Panc1 (cell line): ENCODE data around the gene CD207. TPM values are rescaled to one million over a fixed set of nuclear protein-coding genes. Genes with fewer than 3 reads are reported as not detected.

Source experiments
- ATAC-seq: fragments of 200-7000 bp; cut with Tn5 transposase; 2 replicates; pipeline ENCODE4 v1.9.1; 2020; ENCODE audit warnings: mild to moderate bottlenecking, moderate library complexity
- BruUV-seq: library from RNA; stranded (reverse); fragments of 400-500 nt; replicated peaks from 2 replicates; lab custom pipeline; 2021; lab: Mats Ljungman, UMichigan
- CTCF ChIA-PET: fragments of 300-600 bp; sonication (Branson Sonifier 250); formaldehyde crosslinking; loops from one replicate; lab custom pipeline; 2022; ENCODE audit warnings: antibody characterized with exemption; lab: Charles Lee
- POLR2A ChIA-PET: fragments of 300-600 bp; sonication (Branson Sonifier 250); formaldehyde crosslinking; loops from one replicate; lab custom pipeline; 2022; ENCODE audit warnings: antibody characterized with exemption; lab: Charles Lee
- DNase-seq: peaks from one replicate; pipeline ENCODE4 v3.0.0-alpha.2; 2010; ENCODE audit warnings: low read depth, low spot score
- H3K27ac ChIP-seq: 2 replicates; pipeline ENCODE4 v1.5.1; 2011; ENCODE audit warnings: mild to moderate bottlenecking, low read length, inconsistent platforms
- H3K27me3 ChIP-seq: fragments of 200-500 bp; sonication (Bioruptor generic); 2 replicates; pipeline ENCODE4 v1.6.0; 2014; ENCODE audit warnings: low read length, inconsistent platforms; ENCODE audit not compliant: control insufficient read depth, insufficient read depth
- H3K36me3 ChIP-seq: fragments of 200-500 bp; sonication (Bioruptor generic); 2 replicates; pipeline ENCODE4 v1.5.1; 2014; ENCODE audit warnings: inconsistent platforms, mild to moderate bottlenecking, low read length, moderate library complexity; ENCODE audit not compliant: control insufficient read depth, insufficient read depth
- H3K4me1 ChIP-seq: 2 replicates; pipeline ENCODE4 v1.5.1; 2011; ENCODE audit warnings: inconsistent platforms, mild to moderate bottlenecking, low read length, moderate library complexity; ENCODE audit not compliant: control insufficient read depth, insufficient read depth
- H3K4me3 ChIP-seq, 2 experiments: 2 replicates each; pipeline ENCODE4 v1.5.1; 2011 to 2012; ENCODE audit warnings: low read depth in 2 of 2, low read length in 2 of 2, mild to moderate bottlenecking in 2 of 2, inconsistent platforms in 1 of 2, moderate library complexity in 1 of 2
- H3K9me3 ChIP-seq: fragments of 200-500 bp; sonication (Bioruptor generic); 2 replicates; pipeline ENCODE4 v1.5.1; 2014; ENCODE audit warnings: low read depth, mild to moderate bottlenecking, inconsistent platforms, low read length, moderate library complexity; ENCODE audit not compliant: control insufficient read depth, insufficient read depth
- POLR2AphosphoS5 ChIP-seq: IDR thresholded peaks from 2 replicates; pipeline ENCODE4 v1.6.1; 2012; ENCODE audit warnings: mild to moderate bottlenecking, low read depth, low read length, moderate library complexity
- SIN3A ChIP-seq: IDR thresholded peaks from 2 replicates; pipeline ENCODE4 v1.6.1; 2012; ENCODE audit warnings: low read depth, mild to moderate bottlenecking, low read length, moderate library complexity, borderline replicate concordance; ENCODE audit not compliant: insufficient read depth
- TCF7L2 ChIP-seq: IDR thresholded peaks from 2 replicates; pipeline ENCODE4 v1.6.1; 2011; ENCODE audit warnings: mild to moderate bottlenecking, low read depth, low read length, inconsistent platforms
- in situ Hi-C: cut with HindIII; loops from 2 replicates; pipeline ENCODE4 v1.10.0; 2016; ENCODE audit warnings: low sequenced_read_pairs, low pct_unique_long_range_greater_than_20kb
- intact Hi-C: fragments of 100-400 bp; cut with micrococcal nuclease; formaldehyde crosslinking; loops from one replicate; pipeline ENCODE4 v1.10.0; 2022; ENCODE audit not compliant: unreplicated experiment
- total RNA-seq: library from RNA; stranded (reverse); gene quantifications from one replicate; pipeline ENCODE4 v1.2.1, GENCODE V29; 2021; ENCODE audit not compliant: unreplicated experiment
- TF ChIP-seq, protein P1 (sequence below), 2 experiments: IDR thresholded peaks; 2 replicates each; pipeline ENCODE4 v1.6.1; 2011 to 2012; ENCODE audit warnings: low read depth in 2 of 2, control low read depth in 1 of 2, low read length in 1 of 2, mild to moderate bottlenecking in 1 of 2, moderate library complexity in 1 of 2; ENCODE audit not compliant: insufficient read depth in 1 of 2
- TF ChIP-seq, protein P2 (sequence below): fragments of 450-650 bp; IDR thresholded peaks from 2 replicates; pipeline ENCODE4 v1.5.1; 2017; ENCODE audit warnings: mild to moderate bottlenecking

The CD207 gene
- total RNA-seq, 1 experiment from 2014 or later = not detected

DNA sequence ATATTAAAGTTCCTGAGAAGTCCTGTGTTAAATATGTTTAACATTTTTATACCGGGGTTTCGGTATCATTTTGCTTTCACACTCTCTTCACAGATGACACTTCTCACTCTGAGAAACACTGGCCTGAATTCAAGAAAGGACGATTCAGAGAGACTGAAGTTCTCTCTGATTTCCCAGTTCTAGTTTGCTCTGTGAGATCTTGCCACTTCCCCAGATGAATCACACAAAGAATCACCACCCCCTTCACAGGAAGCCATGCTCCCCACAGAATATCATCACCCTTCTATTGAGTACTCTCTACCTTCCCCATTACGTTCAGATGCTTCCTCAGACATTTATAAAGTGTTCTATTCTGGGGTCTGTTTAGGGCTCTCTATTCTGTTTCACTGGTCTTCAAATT, 16.1 kb upstream of the CD207 start:
- H3K27ac ChIP-seq = no peak overlapping the region
- in situ Hi-C loops = no loop called here
- ATAC-seq (no peak), DNase-seq (no peak)
- H3K4me1 ChIP-seq = no peaks in the 10 kb centered on the region
- ChIA-PET CTCF (no interaction called here), POLR2A (no interaction called here)
- H3K36me3 ChIP-seq = no peaks in the 10 kb centered on the region
- TF ChIP-seq TCF7L2 = no peak
- TF ChIP-seq, protein P1, sequence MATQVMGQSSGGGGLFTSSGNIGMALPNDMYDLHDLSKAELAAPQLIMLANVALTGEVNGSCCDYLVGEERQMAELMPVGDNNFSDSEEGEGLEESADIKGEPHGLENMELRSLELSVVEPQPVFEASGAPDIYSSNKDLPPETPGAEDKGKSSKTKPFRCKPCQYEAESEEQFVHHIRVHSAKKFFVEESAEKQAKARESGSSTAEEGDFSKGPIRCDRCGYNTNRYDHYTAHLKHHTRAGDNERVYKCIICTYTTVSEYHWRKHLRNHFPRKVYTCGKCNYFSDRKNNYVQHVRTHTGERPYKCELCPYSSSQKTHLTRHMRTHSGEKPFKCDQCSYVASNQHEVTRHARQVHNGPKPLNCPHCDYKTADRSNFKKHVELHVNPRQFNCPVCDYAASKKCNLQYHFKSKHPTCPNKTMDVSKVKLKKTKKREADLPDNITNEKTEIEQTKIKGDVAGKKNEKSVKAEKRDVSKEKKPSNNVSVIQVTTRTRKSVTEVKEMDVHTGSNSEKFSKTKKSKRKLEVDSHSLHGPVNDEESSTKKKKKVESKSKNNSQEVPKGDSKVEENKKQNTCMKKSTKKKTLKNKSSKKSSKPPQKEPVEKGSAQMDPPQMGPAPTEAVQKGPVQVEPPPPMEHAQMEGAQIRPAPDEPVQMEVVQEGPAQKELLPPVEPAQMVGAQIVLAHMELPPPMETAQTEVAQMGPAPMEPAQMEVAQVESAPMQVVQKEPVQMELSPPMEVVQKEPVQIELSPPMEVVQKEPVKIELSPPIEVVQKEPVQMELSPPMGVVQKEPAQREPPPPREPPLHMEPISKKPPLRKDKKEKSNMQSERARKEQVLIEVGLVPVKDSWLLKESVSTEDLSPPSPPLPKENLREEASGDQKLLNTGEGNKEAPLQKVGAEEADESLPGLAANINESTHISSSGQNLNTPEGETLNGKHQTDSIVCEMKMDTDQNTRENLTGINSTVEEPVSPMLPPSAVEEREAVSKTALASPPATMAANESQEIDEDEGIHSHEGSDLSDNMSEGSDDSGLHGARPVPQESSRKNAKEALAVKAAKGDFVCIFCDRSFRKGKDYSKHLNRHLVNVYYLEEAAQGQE (IDR thresholded peaks at IDR 0.05; ENCODE audit: insufficient read depth in 1 of 2, low read depth in 2 of 2, low read length in 1 of 2) = no peak
- TF ChIP-seq, protein P2, sequence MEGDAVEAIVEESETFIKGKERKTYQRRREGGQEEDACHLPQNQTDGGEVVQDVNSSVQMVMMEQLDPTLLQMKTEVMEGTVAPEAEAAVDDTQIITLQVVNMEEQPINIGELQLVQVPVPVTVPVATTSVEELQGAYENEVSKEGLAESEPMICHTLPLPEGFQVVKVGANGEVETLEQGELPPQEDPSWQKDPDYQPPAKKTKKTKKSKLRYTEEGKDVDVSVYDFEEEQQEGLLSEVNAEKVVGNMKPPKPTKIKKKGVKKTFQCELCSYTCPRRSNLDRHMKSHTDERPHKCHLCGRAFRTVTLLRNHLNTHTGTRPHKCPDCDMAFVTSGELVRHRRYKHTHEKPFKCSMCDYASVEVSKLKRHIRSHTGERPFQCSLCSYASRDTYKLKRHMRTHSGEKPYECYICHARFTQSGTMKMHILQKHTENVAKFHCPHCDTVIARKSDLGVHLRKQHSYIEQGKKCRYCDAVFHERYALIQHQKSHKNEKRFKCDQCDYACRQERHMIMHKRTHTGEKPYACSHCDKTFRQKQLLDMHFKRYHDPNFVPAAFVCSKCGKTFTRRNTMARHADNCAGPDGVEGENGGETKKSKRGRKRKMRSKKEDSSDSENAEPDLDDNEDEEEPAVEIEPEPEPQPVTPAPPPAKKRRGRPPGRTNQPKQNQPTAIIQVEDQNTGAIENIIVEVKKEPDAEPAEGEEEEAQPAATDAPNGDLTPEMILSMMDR = no peak
- no peak for TF ChIP-seq SIN3A
- intact Hi-C loops = no loop called here
- no peaks in the 10 kb centered on the region for H3K9me3 ChIP-seq
- H3K27me3 ChIP-seq = peaks cover 4% of the 10 kb centered on the region; the same call in 1 of the 2 replicates
- BruUV-seq = no TSS peak
- H3K4me3 ChIP-seq = no peak overlapping the region

DNA sequence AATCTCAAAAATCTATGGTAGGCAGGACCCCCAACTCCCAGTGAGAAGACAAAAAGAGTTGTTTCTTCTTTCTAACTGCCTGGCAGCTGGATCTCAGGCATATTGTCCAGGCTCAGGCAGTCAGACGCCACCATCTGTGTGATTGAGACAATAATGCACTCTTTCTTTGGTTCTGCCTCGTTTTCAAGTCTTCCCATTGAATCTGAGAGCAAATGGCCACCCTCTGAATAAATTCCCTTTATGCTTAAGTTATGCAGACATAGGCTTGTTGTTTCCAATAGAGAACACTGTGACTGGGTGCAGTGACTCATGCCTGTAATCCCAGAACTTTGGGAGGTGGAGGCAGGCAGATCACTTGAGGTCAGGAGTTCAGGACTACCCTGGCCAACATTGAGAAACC, 15.3 kb upstream of the CD207 start:
- H3K27ac ChIP-seq = no peak overlapping the region
- no peak for DNase-seq
- TF ChIP-seq, protein P1 (IDR thresholded peaks at IDR 0.05; ENCODE audit: insufficient read depth in 1 of 2, low read depth in 2 of 2, low read length in 1 of 2) = no peak
- TF ChIP-seq SIN3A = no peak
- TF ChIP-seq TCF7L2 = no peak
- TF ChIP-seq POLR2AphosphoS5 = no peak
- TF ChIP-seq, protein P2 = no peak
- no peaks in the 10 kb centered on the region for H3K9me3 ChIP-seq
- H3K36me3 ChIP-seq = no peaks in the 10 kb centered on the region
- ChIA-PET CTCF (interaction anchor here (0.6 kb wide), 1 partner anchor 96 kb away, joined by 3 read pairs; no protein-coding TSS in a partner anchor), POLR2A (no interaction called here)
- no peaks in the 10 kb centered on the region for H3K4me1 ChIP-seq
- peaks cover 4% of the 10 kb centered on the region; the same call in 1 of the 2 replicates for H3K27me3 ChIP-seq
- in situ Hi-C loops = no loop called here
- no TSS peak for BruUV-seq
- no peak for ATAC-seq
- intact Hi-C loops = no loop called here
- no peak overlapping the region for H3K4me3 ChIP-seq
